Progenitor cell of endocrine pancreas (in vitro differentiated cells): ENCODE measurements around the gene ST8SIA6. TPM values are rescaled to one million over a fixed set of nuclear protein-coding genes. Genes with fewer than 3 reads are reported as not detected.
"Not testable (repeated sequence)": the region's sequence is repeated elsewhere in the genome, so short reads cannot be mapped to it uniquely, and the experiment has no call there.

Experiments used
- DNase-seq: peaks from one replicate; pipeline ENCODE4 v3.0.0; 2021; ENCODE audit warnings: low spot score; ENCODE audit not compliant: unreplicated experiment
- H3K27ac Mint-ChIP-seq: 2 replicates; pipeline ENCODE4 v1.8.0; 2021; ENCODE audit warnings: mild to moderate bottlenecking, moderate library complexity, mixed read lengths
- H3K27me3 Mint-ChIP-seq: 2 replicates; pipeline ENCODE4 v1.8.0; 2021; ENCODE audit warnings: mixed read lengths
- H3K36me3 Mint-ChIP-seq: 2 replicates; pipeline ENCODE4 v1.8.0; 2022; ENCODE audit warnings: mixed read lengths; ENCODE audit not compliant: insufficient read depth
- H3K4me1 Mint-ChIP-seq: 2 replicates; pipeline ENCODE4 v1.8.0; 2021; ENCODE audit warnings: low read depth, mixed read lengths
- H3K4me3 Mint-ChIP-seq: 2 replicates; pipeline ENCODE4 v1.8.0; 2021; ENCODE audit warnings: low read depth, mild to moderate bottlenecking, moderate library complexity, mixed read lengths
- H3K9me3 Mint-ChIP-seq: 2 replicates; pipeline ENCODE4 v1.8.0; 2021; ENCODE audit warnings: low read depth, mixed read lengths
- CTCF ChIP-seq: fragments of 200-600 bp; sonication (generic); IDR thresholded peaks from one replicate; pipeline ENCODE4 v1.5.0; 2021; ENCODE audit warnings: antibody characterized with exemption, mild to moderate bottlenecking; ENCODE audit not compliant: unreplicated experiment
- total RNA-seq: library from RNA; stranded (reverse); gene quantifications from 2 replicates; pipeline ENCODE4 v1.2.1, GENCODE V29; 2021

The ST8SIA6 gene
- total RNA-seq, 1 donor from 2014 or later, result 0.36 TPM

GRCh38 chr10:17450024-17450423 is 4.4 kb downstream of the ST8SIA6 start:
- no peak overlapping the region for H3K27ac Mint-ChIP-seq
- DNase-seq, result no peak
- H3K4me3 Mint-ChIP-seq, result no peak overlapping the region
- H3K4me1 Mint-ChIP-seq, result peaks cover 11% of the 10 kb centered on the region
- H3K36me3 Mint-ChIP-seq, result peaks cover 14% of the 10 kb centered on the region
- peaks cover 20% of the 10 kb centered on the region for H3K9me3 Mint-ChIP-seq
- TF ChIP-seq CTCF, result no peak
- H3K27me3 Mint-ChIP-seq, result peaks cover 60% of the 10 kb centered on the region

GRCh38 chr10:17445400-17445998 is 8.9 kb downstream of the ST8SIA6 start:
- Mint-ChIP-seq H3K27me3 (peaks cover 40% of the 10 kb centered on the region), H3K36me3 (peaks cover 14% of the 10 kb centered on the region), H3K27ac (no peak overlapping the region), H3K4me1 (peaks cover 7% of the 10 kb centered on the region), H3K9me3 (peaks cover 20% of the 10 kb centered on the region), H3K4me3 (no peak overlapping the region)
- DNase-seq, result no peak
- TF ChIP-seq CTCF, result no peak

- Mint-ChIP-seq H3K36me3 (peaks cover 7% of the 10 kb centered on the region), H3K4me1 (peaks cover 7% of the 10 kb centered on the region), H3K9me3 (peaks cover 11% of the 10 kb centered on the region), H3K27me3 (peaks cover 35% of the 10 kb centered on the region), H3K4me3 (no peak overlapping the region), H3K27ac (no peak overlapping the region)
- TF ChIP-seq CTCF, result no peak
- DNase-seq, result no peak
These were observed 10.0 kb downstream of the ST8SIA6 start for GRCh38 chr10:17444388-17444714.

GRCh38 chr10:17443707-17444387 is 10.5 kb downstream of the ST8SIA6 start:
- peaks cover 7% of the 10 kb centered on the region for H3K4me1 Mint-ChIP-seq
- peaks cover 9% of the 10 kb centered on the region for H3K9me3 Mint-ChIP-seq
- peaks cover 38% of the 10 kb centered on the region for H3K27me3 Mint-ChIP-seq
- DNase-seq, result no peak
- no peak for TF ChIP-seq CTCF
- peaks cover 6% of the 10 kb centered on the region for H3K36me3 Mint-ChIP-seq
- H3K27ac Mint-ChIP-seq, result no peak overlapping the region
- H3K4me3 Mint-ChIP-seq, result no peak overlapping the region

GRCh38 chr10:17438583-17438982 is 15.8 kb downstream of the ST8SIA6 start:
- DNase-seq, result no peak
- Mint-ChIP-seq H3K4me3 (no peak overlapping the region), H3K27ac (no peak overlapping the region), H3K4me1 (peaks cover 15% of the 10 kb centered on the region), H3K27me3 (peaks cover 32% of the 10 kb centered on the region), H3K9me3 (peaks cover 4% of the 10 kb centered on the region), H3K36me3 (no peaks in the 10 kb centered on the region)
- no peak for TF ChIP-seq CTCF

- H3K9me3 Mint-ChIP-seq, H3K27ac Mint-ChIP-seq, DNase-seq, H3K36me3 Mint-ChIP-seq, H3K4me3 Mint-ChIP-seq: not testable (repeated sequence)
- Mint-ChIP-seq H3K4me1 (peaks cover 15% of the 10 kb centered on the region), H3K27me3 (peaks cover 30% of the 10 kb centered on the region)
These were observed 17.8 kb downstream of the ST8SIA6 start for GRCh38 chr10:17436578-17436977.
